Measurements from ENCODE around the gene ROR1.

GRCh38 chr1:64163970-64164369 lies 390.2 kb downstream of the ROR1 start:
- TF ChIP-seq ZNF837 (tag by site-specific recombination; IDR thresholded peaks at IDR 0.05) (no peak), CTCF (tag by site-specific recombination; IDR thresholded peaks at IDR 0.05) (no peak), ZFP37 (tag by site-specific recombination; IDR thresholded peaks at IDR 0.05) (no peak), SETDB1 (IDR thresholded peaks at IDR 0.05; ENCODE audit: insufficient read length, low read length) (no peak), FEZF1 (tag by site-specific recombination; IDR thresholded peaks at IDR 0.05) (no peak), ZNF639 (tag by site-specific recombination; IDR thresholded peaks at IDR 0.05) (no peak)

Measured in HEK293 (cell line).